ENCODE results near the gene PSMD1.

PSMD1 gene

DNA sequence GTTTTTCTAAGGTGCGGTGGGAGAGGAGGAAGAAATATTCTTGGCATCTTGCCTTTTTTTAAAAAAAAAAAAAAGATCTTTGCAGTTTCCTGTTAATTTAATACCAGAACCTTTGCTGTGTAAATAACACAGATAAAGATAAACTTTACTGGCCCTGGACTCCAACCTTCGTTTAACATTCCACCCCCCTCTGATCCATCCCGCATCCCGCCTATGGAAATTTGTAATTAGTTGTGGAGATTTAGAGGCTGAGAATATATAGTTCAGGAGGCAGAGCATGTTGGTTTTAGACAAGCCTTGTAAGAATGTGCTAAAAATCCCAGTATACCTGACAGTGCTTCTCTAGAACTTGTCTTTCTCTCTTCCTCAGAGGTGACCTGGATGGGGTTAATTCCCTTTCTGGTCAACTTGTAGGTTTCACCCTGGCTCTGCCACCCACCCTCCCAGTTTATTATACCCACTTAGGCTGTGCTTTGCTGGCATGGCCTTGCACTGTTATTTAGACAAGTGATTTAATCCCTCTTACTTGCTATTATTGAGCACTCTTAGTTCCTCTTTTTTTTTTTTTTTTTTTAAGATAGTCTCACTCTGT, 22.3 kb upstream of the PSMD1 start:
- Histone ChIP-seq H3K4me3 (ENCODE audit: insufficient read depth, low read depth, low read length) (no peak overlapping the region), H3K9me3 (ENCODE audit: control insufficient read depth, low read length) (no peaks in the 10 kb centered on the region), H3K27ac (ENCODE audit: insufficient read depth, low read depth, low read length, poor library complexity, severe bottlenecking) (no peak overlapping the region), H3K4me1 (ENCODE audit: control insufficient read depth, insufficient read depth, low read length) (no peaks in the 10 kb centered on the region), H3K36me3 (ENCODE audit: control insufficient read depth, insufficient read depth, low read length) (no peaks in the 10 kb centered on the region), H3K27me3 (ENCODE audit: control insufficient read depth, insufficient read depth, low read length, poor library complexity, severe bottlenecking) (peaks cover 63% of the 10 kb centered on the region)
- WGBS, 2 experiments = 73 to 93% methylated on average over 3 of the region's 4 CpGs

DNA sequence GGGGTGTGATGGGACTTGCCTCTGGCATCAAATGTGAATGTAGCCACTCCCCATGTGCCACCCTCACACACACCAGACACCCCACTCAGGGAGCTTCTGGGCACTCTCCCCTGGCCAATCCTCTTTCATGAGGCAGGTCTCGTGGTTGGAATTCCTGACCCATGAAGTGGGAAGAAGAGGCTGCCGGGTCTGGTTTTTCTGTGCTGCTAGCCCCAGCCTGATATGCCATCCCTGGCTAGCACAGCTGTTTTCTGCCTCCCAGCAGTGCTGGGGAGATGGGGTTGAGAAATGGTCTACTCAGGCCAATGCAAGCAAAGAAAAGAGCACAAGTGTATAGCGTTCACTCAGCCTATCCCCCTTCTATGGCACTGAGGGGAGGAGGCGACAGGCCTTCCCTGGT, 20.5 kb upstream of the PSMD1 start:
- no peaks in the 10 kb centered on the region for H3K36me3 ChIP-seq (ENCODE audit: control insufficient read depth, insufficient read depth, low read length)
- WGBS, 2 experiments = 71 to 73% methylated on average over 4 of the region's 4 CpGs
- peaks cover 80% of the 10 kb centered on the region for H3K27me3 ChIP-seq (ENCODE audit: control insufficient read depth, insufficient read depth, low read length, poor library complexity, severe bottlenecking)
- H3K4me1 ChIP-seq (ENCODE audit: control insufficient read depth, insufficient read depth, low read length) = no peaks in the 10 kb centered on the region
- H3K9me3 ChIP-seq (ENCODE audit: control insufficient read depth, low read length) = no peaks in the 10 kb centered on the region
- H3K27ac ChIP-seq (ENCODE audit: insufficient read depth, low read depth, low read length, poor library complexity, severe bottlenecking) = no peak overlapping the region
- no peak overlapping the region for H3K4me3 ChIP-seq (ENCODE audit: insufficient read depth, low read depth, low read length)

DNA sequence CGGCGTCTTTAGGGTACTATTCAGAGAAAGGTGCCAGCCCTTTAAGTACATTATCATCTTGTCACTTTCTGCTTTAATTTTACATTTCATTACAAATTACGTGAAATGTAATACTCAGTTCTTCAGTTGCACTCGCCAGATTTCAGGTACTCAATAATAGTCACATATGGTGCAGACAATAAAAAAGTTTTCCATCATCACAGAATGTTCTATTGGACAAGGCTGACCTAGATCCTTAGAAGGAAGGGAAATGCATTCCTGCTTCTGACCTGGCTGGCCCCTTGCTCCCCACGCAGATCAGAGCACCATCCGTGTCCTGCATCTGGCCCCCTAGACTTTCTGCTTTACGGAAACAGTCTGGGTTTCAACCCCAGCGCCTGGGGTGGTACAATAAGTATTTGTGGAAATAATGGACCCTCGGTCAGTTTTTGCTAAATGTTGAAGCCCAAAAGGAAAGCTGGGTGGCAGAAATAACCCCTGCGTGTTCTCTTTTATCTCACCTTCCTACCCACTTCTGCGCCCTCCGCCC, 20.0 kb upstream of the PSMD1 start:
- Histone ChIP-seq H3K27me3 (ENCODE audit: control insufficient read depth, insufficient read depth, low read length, poor library complexity, severe bottlenecking) (peaks cover 85% of the 10 kb centered on the region), H3K4me3 (ENCODE audit: insufficient read depth, low read depth, low read length) (no peak overlapping the region), H3K4me1 (ENCODE audit: control insufficient read depth, insufficient read depth, low read length) (no peaks in the 10 kb centered on the region), H3K36me3 (ENCODE audit: control insufficient read depth, insufficient read depth, low read length) (no peaks in the 10 kb centered on the region), H3K27ac (ENCODE audit: insufficient read depth, low read depth, low read length, poor library complexity, severe bottlenecking) (no peak overlapping the region), H3K9me3 (ENCODE audit: control insufficient read depth, low read length) (no peaks in the 10 kb centered on the region)
- WGBS, 2 experiments = 68 to 78% methylated on average over 9 to 12 of the region's 12 CpGs

DNA sequence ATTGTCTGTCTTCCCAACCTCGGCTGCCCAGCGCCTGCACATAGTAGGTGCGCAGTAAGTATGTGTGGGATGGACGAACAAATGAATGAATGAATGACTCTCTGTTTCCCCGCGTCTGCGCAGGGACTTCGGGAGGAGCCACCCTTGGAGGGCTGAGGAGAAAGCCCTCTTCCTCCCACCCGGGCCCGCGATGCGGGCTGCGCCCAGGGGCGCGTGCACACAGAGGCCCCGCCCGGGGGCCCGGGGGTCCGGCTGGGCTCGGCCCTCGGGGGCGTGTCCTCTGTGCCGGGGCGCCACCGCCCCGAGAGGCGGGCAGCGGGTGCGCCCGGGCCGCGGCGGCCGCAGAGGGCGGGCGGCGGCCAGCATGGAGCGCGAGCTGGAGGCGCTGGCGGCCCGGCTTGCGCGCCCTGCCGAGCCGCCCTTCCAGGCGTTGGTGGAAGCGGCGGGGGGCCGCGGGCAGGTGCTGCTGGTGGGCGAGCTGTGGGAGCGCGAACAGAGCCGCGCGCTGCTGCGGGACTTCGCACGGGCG, 19.4 kb upstream of the PSMD1 start, which contains the start of gene C2orf72:
Gene C2orf72 (plus strand): TSS at position 322 of the 529 bp plus-strand sequence. CDS start 43 bp downstream, at position 365.
- no peaks in the 10 kb centered on the region for H3K4me1 ChIP-seq (ENCODE audit: control insufficient read depth, insufficient read depth, low read length)
- no peaks in the 10 kb centered on the region for H3K9me3 ChIP-seq (ENCODE audit: control insufficient read depth, low read length)
- no peak within 1 kb of the TSS for H3K27ac ChIP-seq (ENCODE audit: insufficient read depth, low read depth, low read length, poor library complexity, severe bottlenecking)
- H3K36me3 ChIP-seq (ENCODE audit: control insufficient read depth, insufficient read depth, low read length) = no peaks in the 10 kb centered on the region
- H3K27me3 ChIP-seq (ENCODE audit: control insufficient read depth, insufficient read depth, low read length, poor library complexity, severe bottlenecking) = peaks cover 87% of the 10 kb centered on the region
- peak within 1 kb of the TSS; percentile 26 for H3K4me3 ChIP-seq (ENCODE audit: insufficient read depth, low read depth, low read length)
- WGBS, 2 experiments = 2 to 3% methylated on average over 61 of the region's 61 CpGs

GRCh38 chr2:231037731-231038482, 18.8 kb upstream of the PSMD1 start:
- no peaks in the 10 kb centered on the region for H3K9me3 ChIP-seq (ENCODE audit: control insufficient read depth, low read length)
- H3K27me3 ChIP-seq (ENCODE audit: control insufficient read depth, insufficient read depth, low read length, poor library complexity, severe bottlenecking) = peaks cover 84% of the 10 kb centered on the region
- no peaks in the 10 kb centered on the region for H3K4me1 ChIP-seq (ENCODE audit: control insufficient read depth, insufficient read depth, low read length)
- no peak overlapping the region for H3K27ac ChIP-seq (ENCODE audit: insufficient read depth, low read depth, low read length, poor library complexity, severe bottlenecking)
- peak overlapping the region; percentile 26 for H3K4me3 ChIP-seq (ENCODE audit: insufficient read depth, low read depth, low read length)
- WGBS, 2 experiments = 1% methylated on average over 104 of the region's 104 CpGs
- H3K36me3 ChIP-seq (ENCODE audit: control insufficient read depth, insufficient read depth, low read length) = no peaks in the 10 kb centered on the region

DNA sequence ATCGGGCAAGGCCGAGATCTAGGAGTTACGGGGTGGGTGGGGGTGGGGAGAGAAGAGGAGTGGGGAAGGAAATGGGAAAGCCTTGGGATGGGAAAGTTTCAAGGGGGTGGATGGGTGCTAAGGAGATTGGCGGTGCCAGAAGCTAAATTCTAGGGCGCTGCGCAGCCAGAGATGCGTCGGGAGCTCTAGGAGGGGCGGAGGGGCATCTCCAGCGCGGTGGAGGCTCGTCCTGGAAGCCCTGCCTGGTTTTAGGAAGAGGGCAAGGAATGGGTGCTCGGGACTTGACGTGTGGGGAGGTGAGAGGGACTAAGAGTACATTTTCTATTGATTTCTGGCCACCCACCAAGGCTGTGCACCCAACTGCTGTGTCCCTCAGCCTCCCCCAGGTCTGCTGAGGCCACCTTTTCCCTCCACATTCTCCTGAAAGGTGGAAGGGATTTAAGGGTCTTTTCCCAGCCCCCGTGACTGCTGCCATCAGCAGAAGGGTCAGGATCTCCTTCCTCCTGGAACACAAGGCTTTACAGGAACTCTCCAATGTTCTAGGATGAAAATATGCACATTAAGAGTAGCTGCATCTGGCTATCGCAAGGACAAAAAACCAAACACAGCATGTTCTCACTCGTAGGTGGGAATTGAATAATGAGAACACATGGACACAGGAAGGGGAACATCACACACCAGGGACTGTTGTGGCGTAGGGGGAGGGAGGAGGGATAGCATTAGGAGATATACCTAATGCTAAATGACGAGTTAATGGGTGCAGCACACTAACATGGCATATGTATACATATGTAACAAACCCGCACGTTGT, 18.0 kb upstream of the PSMD1 start:
- Histone ChIP-seq H3K27me3 (ENCODE audit: control insufficient read depth, insufficient read depth, low read length, poor library complexity, severe bottlenecking) (peaks cover 77% of the 10 kb centered on the region), H3K36me3 (ENCODE audit: control insufficient read depth, insufficient read depth, low read length) (no peaks in the 10 kb centered on the region), H3K4me1 (ENCODE audit: control insufficient read depth, insufficient read depth, low read length) (no peaks in the 10 kb centered on the region), H3K9me3 (ENCODE audit: control insufficient read depth, low read length) (no peaks in the 10 kb centered on the region), H3K4me3 (ENCODE audit: insufficient read depth, low read depth, low read length) (peak overlapping the region; percentile 26), H3K27ac (ENCODE audit: insufficient read depth, low read depth, low read length, poor library complexity, severe bottlenecking) (no peak overlapping the region)
- 27 to 29% methylated on average over 20 of the region's 21 CpGs for WGBS, 2 experiments

DNA sequence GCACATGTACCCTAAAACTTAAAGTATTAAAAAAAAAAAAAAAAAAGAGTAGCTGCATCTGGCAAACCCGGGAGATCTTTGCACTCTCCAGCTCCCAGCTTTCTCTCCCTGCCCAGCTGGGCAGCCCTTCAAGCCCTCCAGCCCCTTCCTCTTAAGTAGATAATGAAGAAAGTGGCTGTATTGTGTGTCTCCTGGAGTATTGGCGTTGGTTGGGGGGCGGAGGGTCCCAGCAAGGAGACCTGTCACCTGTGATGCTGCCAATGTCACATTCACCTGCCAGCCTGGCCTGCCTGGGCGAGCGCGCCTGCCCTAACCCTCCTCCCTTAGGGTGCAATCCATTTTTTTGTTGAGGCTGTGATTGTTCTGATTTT, 17.4 kb upstream of the PSMD1 start:
- Histone ChIP-seq H3K4me1 (ENCODE audit: control insufficient read depth, insufficient read depth, low read length) (no peaks in the 10 kb centered on the region), H3K36me3 (ENCODE audit: control insufficient read depth, insufficient read depth, low read length) (no peaks in the 10 kb centered on the region), H3K27ac (ENCODE audit: insufficient read depth, low read depth, low read length, poor library complexity, severe bottlenecking) (no peak overlapping the region), H3K27me3 (ENCODE audit: control insufficient read depth, insufficient read depth, low read length, poor library complexity, severe bottlenecking) (peaks cover 72% of the 10 kb centered on the region), H3K9me3 (ENCODE audit: control insufficient read depth, low read length) (no peaks in the 10 kb centered on the region), H3K4me3 (ENCODE audit: insufficient read depth, low read depth, low read length) (no peak overlapping the region)
- WGBS, 2 experiments = 70 to 81% methylated on average over 6 of the region's 6 CpGs

DNA sequence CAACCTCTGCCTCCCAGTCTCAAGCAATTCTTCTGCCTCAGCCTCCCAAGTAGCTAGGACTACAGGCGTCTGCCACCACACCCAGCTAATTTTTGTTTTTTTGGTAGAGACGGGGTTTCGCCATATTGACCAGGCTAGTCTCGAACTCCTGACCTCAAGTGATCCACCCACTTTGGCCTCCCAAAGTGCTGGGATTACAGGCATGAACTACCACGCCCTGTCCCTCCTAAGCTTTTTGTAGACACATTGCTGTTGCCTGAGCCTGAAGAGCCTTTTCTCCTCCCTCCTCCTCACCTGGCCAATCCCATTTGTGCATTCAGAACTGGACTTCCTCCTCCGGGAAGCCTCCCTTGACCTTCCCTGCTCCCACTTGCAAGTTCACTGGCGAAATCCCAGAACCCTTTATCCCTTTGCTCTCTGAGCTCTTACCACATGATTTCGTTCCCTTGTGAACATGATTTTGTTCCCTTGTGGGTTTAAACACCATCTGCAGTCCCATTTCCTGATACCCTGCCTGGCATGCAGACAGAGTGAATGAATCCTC, 16.8 kb upstream of the PSMD1 start:
- H3K27ac ChIP-seq (ENCODE audit: insufficient read depth, low read depth, low read length, poor library complexity, severe bottlenecking) = no peak overlapping the region
- H3K36me3 ChIP-seq (ENCODE audit: control insufficient read depth, insufficient read depth, low read length) = no peaks in the 10 kb centered on the region
- 85% methylated on average over 8 of the region's 8 CpGs for WGBS, 2 experiments
- no peak overlapping the region for H3K4me3 ChIP-seq (ENCODE audit: insufficient read depth, low read depth, low read length)
- peaks cover 66% of the 10 kb centered on the region for H3K27me3 ChIP-seq (ENCODE audit: control insufficient read depth, insufficient read depth, low read length, poor library complexity, severe bottlenecking)
- no peaks in the 10 kb centered on the region for H3K4me1 ChIP-seq (ENCODE audit: control insufficient read depth, insufficient read depth, low read length)
- H3K9me3 ChIP-seq (ENCODE audit: control insufficient read depth, low read length) = no peaks in the 10 kb centered on the region

DNA sequence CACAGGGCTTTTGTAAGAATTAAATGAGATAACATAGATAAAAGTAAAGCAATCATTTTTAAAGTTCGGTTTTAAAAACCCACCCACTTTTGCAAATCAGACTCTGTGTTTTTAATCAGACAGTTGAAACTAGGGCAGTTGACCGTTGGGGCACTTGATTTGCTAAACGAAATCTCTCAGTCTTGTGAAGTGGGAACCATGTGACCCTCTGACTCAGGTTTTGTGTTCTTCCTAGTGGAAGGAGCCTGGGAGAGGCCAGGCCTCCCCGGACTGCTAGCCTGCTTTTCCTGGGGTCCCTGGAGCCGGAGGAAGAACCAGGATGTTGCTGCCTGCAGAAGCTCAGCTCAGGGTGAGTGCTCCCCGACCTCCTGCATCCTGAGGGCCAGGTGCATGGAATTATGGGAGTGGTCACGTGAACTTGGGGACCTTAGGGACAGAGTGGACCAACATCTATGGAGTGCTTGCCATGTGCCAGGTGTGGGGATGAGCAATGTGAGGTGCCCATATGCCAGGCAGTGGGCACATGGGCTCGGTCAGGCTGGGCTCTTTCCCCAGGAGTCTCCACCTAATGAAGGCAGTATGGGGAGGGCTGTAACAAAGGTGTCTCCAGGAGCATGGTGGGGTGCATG, 15.5 kb upstream of the PSMD1 start:
- Histone ChIP-seq H3K27me3 (ENCODE audit: control insufficient read depth, insufficient read depth, low read length, poor library complexity, severe bottlenecking) (peaks cover 53% of the 10 kb centered on the region), H3K4me3 (ENCODE audit: insufficient read depth, low read depth, low read length) (no peak overlapping the region), H3K4me1 (ENCODE audit: control insufficient read depth, insufficient read depth, low read length) (no peaks in the 10 kb centered on the region), H3K36me3 (ENCODE audit: control insufficient read depth, insufficient read depth, low read length) (no peaks in the 10 kb centered on the region), H3K9me3 (ENCODE audit: control insufficient read depth, low read length) (no peaks in the 10 kb centered on the region), H3K27ac (ENCODE audit: insufficient read depth, low read depth, low read length, poor library complexity, severe bottlenecking) (no peak overlapping the region)
- 84 to 85% methylated on average over 8 of the region's 8 CpGs for WGBS, 2 experiments
